MV-4-11 (cell line): Measurements from ENCODE around the gene HERPUD2.
"Not testable (repeated sequence)": the region's sequence is repeated elsewhere in the genome, so short reads cannot be mapped to it uniquely, and the experiment has no call there.

Source experiments
- DNase-seq: peaks from one replicate; lab custom pipeline; 2025; lab: John Stamatoyannopoulos, UW

HERPUD2 gene

GRCh38 chr7:35605760-35606159 is 89.2 kb downstream of the HERPUD2 start:
- no peak for DNase-seq

GRCh38 chr7:35604595-35604994 is 90.3 kb downstream of the HERPUD2 start:
- DNase-seq, result no peak

GRCh38 chr7:35599645-35600044 is 95.3 kb downstream of the HERPUD2 start:
- DNase-seq, result no peak

GRCh38 chr7:35599061-35599460 is 95.9 kb downstream of the HERPUD2 start:
- no peak for DNase-seq

GRCh38 chr7:35596061-35596460 is 98.9 kb downstream of the HERPUD2 start:
- DNase-seq, result peak; percentile 56

GRCh38 chr7:35593899-35594298 is 101.0 kb downstream of the HERPUD2 start:
- DNase-seq, result no peak

GRCh38 chr7:35588647-35589046 is 106.3 kb downstream of the HERPUD2 start:
- no peak for DNase-seq

GRCh38 chr7:35584990-35585389 is 109.9 kb downstream of the HERPUD2 start:
- DNase-seq, result no peak

- DNase-seq, result not testable (repeated sequence)
These were observed 110.4 kb downstream of the HERPUD2 start for GRCh38 chr7:35584533-35584932.
